ENCODE measurements around the gene HK1.
"Not testable (repeated sequence)": the region's sequence is repeated elsewhere in the genome, so short reads cannot be mapped to it uniquely, and the experiment has no call there.

HK1 gene

DNA sequence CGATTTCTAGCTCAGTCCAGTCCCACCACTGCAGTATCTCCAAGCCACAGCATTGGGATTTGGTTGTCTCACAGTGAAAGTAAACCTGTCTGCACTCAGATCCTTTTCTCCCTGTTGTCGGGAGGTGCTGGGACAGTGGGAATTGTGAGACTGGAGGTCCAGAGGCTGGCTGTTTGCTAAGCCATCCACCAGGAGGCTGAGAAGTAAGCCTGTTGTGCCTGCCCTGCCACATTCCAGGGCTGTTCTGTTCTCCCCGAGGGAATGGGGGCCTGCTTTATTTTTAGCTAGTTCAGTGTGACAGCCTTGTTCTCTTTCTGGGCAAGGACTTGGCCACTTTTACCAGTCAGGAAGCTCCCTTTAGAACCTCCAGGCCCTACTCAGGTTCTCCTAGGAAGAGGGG is 54.9 kb downstream of the HK1 start:
- TF ChIP-seq, protein P1, sequence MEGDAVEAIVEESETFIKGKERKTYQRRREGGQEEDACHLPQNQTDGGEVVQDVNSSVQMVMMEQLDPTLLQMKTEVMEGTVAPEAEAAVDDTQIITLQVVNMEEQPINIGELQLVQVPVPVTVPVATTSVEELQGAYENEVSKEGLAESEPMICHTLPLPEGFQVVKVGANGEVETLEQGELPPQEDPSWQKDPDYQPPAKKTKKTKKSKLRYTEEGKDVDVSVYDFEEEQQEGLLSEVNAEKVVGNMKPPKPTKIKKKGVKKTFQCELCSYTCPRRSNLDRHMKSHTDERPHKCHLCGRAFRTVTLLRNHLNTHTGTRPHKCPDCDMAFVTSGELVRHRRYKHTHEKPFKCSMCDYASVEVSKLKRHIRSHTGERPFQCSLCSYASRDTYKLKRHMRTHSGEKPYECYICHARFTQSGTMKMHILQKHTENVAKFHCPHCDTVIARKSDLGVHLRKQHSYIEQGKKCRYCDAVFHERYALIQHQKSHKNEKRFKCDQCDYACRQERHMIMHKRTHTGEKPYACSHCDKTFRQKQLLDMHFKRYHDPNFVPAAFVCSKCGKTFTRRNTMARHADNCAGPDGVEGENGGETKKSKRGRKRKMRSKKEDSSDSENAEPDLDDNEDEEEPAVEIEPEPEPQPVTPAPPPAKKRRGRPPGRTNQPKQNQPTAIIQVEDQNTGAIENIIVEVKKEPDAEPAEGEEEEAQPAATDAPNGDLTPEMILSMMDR (IDR thresholded peaks at IDR 0.05): peak; percentile 55

GRCh38 chr10:69333865-69334301 is 55.6 kb downstream of the HK1 start:
- Histone ChIP-seq H3K27ac (peak overlapping the region; percentile 79), H3K79me2 (peaks cover 69% of the 10 kb centered on the region), H3K4me1 (peaks cover 50% of the 10 kb centered on the region)
- not testable (repeated sequence) for H3K4me3 ChIP-seq (ENCODE audit: low read depth, low read length); H3K36me3 ChIP-seq (ENCODE audit: control insufficient read depth, insufficient read depth, low read length); H3K4me2 ChIP-seq (ENCODE audit: low read length); H3K9me3 ChIP-seq (ENCODE audit: control insufficient read depth, low read length); H3K9ac ChIP-seq; H3K27me3 ChIP-seq (ENCODE audit: control insufficient read depth, insufficient read depth, low read length); H2AFZ ChIP-seq

More for the DNA sequence above, 54.9 kb downstream of the HK1 start:
- Histone ChIP-seq H3K79me2 (peaks cover 70% of the 10 kb centered on the region), H3K27ac (peak overlapping the region; percentile 79), H2AFZ (peak overlapping the region; percentile 47), H3K4me3 (ENCODE audit: low read depth, low read length) (no peak overlapping the region), H3K9me3 (ENCODE audit: control insufficient read depth, low read length) (no peaks in the 10 kb centered on the region), H3K9ac (no peak overlapping the region), H3K27me3 (ENCODE audit: control insufficient read depth, insufficient read depth, low read length) (no peaks in the 10 kb centered on the region), H3K4me2 (ENCODE audit: low read length) (peak overlapping the region; percentile 61), H3K4me1 (peaks cover 51% of the 10 kb centered on the region), H3K36me3 (ENCODE audit: control insufficient read depth, insufficient read depth, low read length) (no peaks in the 10 kb centered on the region)

DNA sequence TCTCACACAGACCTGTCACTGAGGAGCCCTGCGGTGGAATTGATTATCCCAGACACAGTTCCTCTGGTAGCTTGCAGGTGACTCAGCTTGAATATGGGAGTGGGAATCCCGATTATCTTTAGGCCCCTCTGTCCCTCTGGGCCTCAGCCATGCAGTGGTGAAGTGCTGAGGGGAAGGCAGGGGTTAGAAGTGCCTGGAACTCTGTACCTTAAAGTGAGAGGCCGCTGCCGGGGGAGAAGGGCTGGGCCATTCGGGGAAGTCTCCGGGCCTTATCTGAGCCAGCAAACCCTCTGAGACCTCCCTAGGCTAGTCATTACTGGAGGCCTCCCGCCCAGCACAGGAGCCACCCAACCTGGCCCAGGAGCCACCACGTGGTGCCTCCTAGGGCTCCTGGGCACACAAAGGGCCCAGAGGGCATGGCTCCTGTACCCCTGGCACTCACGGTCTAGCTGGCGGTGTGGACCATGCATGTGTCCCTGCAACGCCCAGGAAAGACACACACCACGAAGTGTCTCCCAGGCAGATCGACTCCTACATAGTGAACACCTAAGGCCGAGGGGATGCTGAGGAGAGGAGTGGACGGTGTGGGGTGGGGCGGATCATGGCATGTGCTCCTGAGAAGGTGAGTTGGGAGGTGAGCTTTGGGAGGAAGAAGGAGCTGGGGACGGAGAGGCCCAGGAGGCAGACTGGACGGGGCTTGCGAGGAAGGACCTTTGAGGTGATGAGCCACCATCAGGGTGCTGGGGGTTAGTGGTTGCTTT is 56.2 kb downstream of the HK1 start:
- Histone ChIP-seq H3K9ac (no peak overlapping the region), H3K79me2 (peaks cover 69% of the 10 kb centered on the region), H3K9me3 (ENCODE audit: control insufficient read depth, low read length) (no peaks in the 10 kb centered on the region), H3K4me2 (ENCODE audit: low read length) (no peak overlapping the region), H3K27ac (peak overlapping the region; percentile 79), H3K27me3 (ENCODE audit: control insufficient read depth, insufficient read depth, low read length) (no peaks in the 10 kb centered on the region), H3K4me1 (peaks cover 54% of the 10 kb centered on the region), H2AFZ (no peak overlapping the region), H3K36me3 (ENCODE audit: control insufficient read depth, insufficient read depth, low read length) (no peaks in the 10 kb centered on the region), H3K4me3 (ENCODE audit: low read depth, low read length) (no peak overlapping the region)
- TF ChIP-seq, protein P1 (IDR thresholded peaks at IDR 0.05): no peak

DNA sequence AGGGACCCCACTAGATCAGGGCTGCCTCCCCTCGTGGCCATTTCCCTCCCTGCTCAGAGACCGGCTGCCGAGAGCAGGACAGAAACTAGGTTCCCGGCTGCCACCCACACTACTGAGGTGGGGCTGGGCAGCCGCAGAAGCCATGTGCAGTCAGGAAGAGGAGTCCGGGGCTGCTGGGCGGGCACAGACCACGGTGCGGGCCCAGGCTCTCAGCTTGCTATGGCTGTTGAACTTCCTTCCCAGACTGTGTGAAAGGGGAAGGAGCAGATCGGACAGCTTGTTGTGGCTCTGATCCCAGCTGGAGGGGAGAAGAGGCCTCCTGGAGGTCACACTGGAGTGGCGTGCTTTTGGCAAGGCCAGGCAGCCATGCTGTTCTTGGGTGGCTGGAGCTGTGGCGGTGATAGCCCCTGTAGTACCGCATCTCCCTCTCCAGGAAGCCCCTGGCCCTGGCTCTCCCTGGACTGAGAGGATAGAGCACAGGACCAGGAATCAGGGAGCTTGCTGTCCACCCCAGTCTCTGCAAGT is 56.8 kb downstream of the HK1 start:
- Histone ChIP-seq H3K36me3 (ENCODE audit: control insufficient read depth, insufficient read depth, low read length) (no peaks in the 10 kb centered on the region), H3K4me2 (ENCODE audit: low read length) (no peak overlapping the region), H3K27ac (peak overlapping the region; percentile 45), H3K4me3 (ENCODE audit: low read depth, low read length) (no peak overlapping the region), H3K4me1 (peaks cover 56% of the 10 kb centered on the region), H3K9me3 (ENCODE audit: control insufficient read depth, low read length) (no peaks in the 10 kb centered on the region), H3K79me2 (peaks cover 67% of the 10 kb centered on the region), H3K27me3 (ENCODE audit: control insufficient read depth, insufficient read depth, low read length) (no peaks in the 10 kb centered on the region), H3K9ac (no peak overlapping the region), H2AFZ (no peak overlapping the region)
- TF ChIP-seq, protein P1 (IDR thresholded peaks at IDR 0.05): no peak

DNA sequence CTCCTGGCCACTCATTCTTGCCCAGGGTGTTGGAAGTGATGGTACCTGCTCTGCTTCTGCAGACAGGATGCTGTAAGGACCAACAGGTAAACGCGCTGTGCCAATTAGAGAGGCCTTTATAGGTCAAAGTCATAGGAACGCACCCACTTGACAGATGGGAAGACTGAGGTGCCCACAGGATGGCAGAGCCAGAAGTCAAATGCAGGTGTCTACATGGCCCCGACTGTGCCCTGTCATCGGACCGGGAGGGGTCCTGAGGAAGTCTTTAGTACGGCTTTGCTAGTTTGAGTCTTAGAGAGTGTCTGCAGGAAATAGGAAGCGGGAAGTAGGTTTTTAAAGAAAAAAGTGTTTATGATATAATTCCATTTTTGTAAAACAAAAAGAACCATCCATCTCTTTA is 57.3 kb downstream of the HK1 start:
- no peaks in the 10 kb centered on the region for H3K9me3 ChIP-seq (ENCODE audit: control insufficient read depth, low read length)
- no peak overlapping the region for H3K4me3 ChIP-seq (ENCODE audit: low read depth, low read length)
- TF ChIP-seq, protein P1 (IDR thresholded peaks at IDR 0.05): no peak
- no peaks in the 10 kb centered on the region for H3K36me3 ChIP-seq (ENCODE audit: control insufficient read depth, insufficient read depth, low read length)
- H3K79me2 ChIP-seq: peaks cover 67% of the 10 kb centered on the region
- peaks cover 52% of the 10 kb centered on the region for H3K4me1 ChIP-seq
- no peaks in the 10 kb centered on the region for H3K27me3 ChIP-seq (ENCODE audit: control insufficient read depth, insufficient read depth, low read length)
- no peak overlapping the region for H3K27ac ChIP-seq
- H2AFZ ChIP-seq: no peak overlapping the region
- H3K9ac ChIP-seq: no peak overlapping the region
- H3K4me2 ChIP-seq (ENCODE audit: low read length): no peak overlapping the region

All from parathyroid adenoma (tissue), 2 donors.